Smooth muscle cell (in vitro differentiated cells): ENCODE measurements around the gene GTPBP1. TPM values are rescaled to one million over a fixed set of nuclear protein-coding genes. Genes with fewer than 3 reads are reported as not detected.

Experiments used
- DNase-seq: peaks from one replicate; lab custom pipeline; 2025; ENCODE audit not compliant: unreplicated experiment; lab: John Stamatoyannopoulos, UW
- H2AFZ ChIP-seq: fragments of 200-600 bp; sonication (generic); 2 replicates; pipeline ENCODE4 v1.6.0; 2016; ENCODE audit warnings: antibody characterized with exemption, low read depth, mild to moderate bottlenecking
- H3F3A ChIP-seq: fragments of 200-600 bp; sonication (generic); 2 replicates; pipeline ENCODE4 v1.6.0; 2017; ENCODE audit warnings: antibody characterized with exemption, low read depth
- H3K27ac ChIP-seq: fragments of 200-600 bp; sonication (generic); 2 replicates; pipeline ENCODE4 v1.5.1; 2016; ENCODE audit warnings: low read depth, mild to moderate bottlenecking
- H3K27me3 ChIP-seq: fragments of 200-600 bp; sonication (generic); 2 replicates; pipeline ENCODE4 v1.6.1; 2016; ENCODE audit warnings: low read depth, mild to moderate bottlenecking
- H3K36me3 ChIP-seq: fragments of 200-600 bp; sonication (generic); 2 replicates; pipeline ENCODE4 v1.5.1; 2016; ENCODE audit warnings: low read depth
- H3K4me1 ChIP-seq: fragments of 200-600 bp; sonication (generic); 2 replicates; pipeline ENCODE4 v1.5.1; 2016; ENCODE audit warnings: low read depth
- H3K4me2 ChIP-seq: fragments of 200-600 bp; sonication (generic); 2 replicates; pipeline ENCODE4 v1.6.0; 2016; ENCODE audit warnings: mild to moderate bottlenecking
- H3K4me3 ChIP-seq: fragments of 200-600 bp; sonication (generic); 2 replicates; pipeline ENCODE4 v1.5.1; 2016; ENCODE audit warnings: mild to moderate bottlenecking
- H3K79me2 ChIP-seq: fragments of 200-600 bp; sonication (generic); 2 replicates; pipeline ENCODE4 v1.6.0; 2016; ENCODE audit warnings: low read depth, mild to moderate bottlenecking
- H3K9ac ChIP-seq: fragments of 200-600 bp; sonication (generic); 2 replicates; pipeline ENCODE4 v1.6.0; 2016; ENCODE audit warnings: low read depth
- H3K9me3 ChIP-seq: fragments of 200-600 bp; sonication (generic); replicated peaks from 2 replicates; pipeline ENCODE4 v1.5.1; 2016; ENCODE audit warnings: low read depth
- H4K20me1 ChIP-seq: fragments of 200-600 bp; sonication (generic); 2 replicates; pipeline ENCODE4 v1.6.0; 2016; ENCODE audit warnings: low read depth
- WGBS: methylation state at CpG from one replicate; pipeline ENCODE4 v1.1.7; 2016; ENCODE audit warnings: low lambda C conversion rate; 5-methylcytosine and 5-hydroxymethylcytosine counted together
- polyA plus RNA-seq: library from polyadenylated mRNA; unstranded; fragments of >200 nt; fragmentation: Nextera tagmentation; extraction: Ambion mirVana; gene quantifications from 2 replicates; pipeline ENCODE4 v1.2.1, GENCODE V29; 2016
- total RNA-seq: library from RNA; depleted of rRNA; stranded (reverse); fragments of >200 nt; gene quantifications from 2 replicates; pipeline ENCODE4 v1.2.3, GENCODE V29; 2014
- TF ChIP-seq, protein P1 (sequence below): fragments of 200-600 bp; sonication (generic); IDR thresholded peaks from 2 replicates; pipeline ENCODE4 v1.5.1; 2017; ENCODE audit warnings: borderline replicate concordance, mild to moderate bottlenecking, antibody characterized with exemption; ENCODE audit not compliant: insufficient read depth, poor library complexity, severe bottlenecking

The GTPBP1 gene
- total and polyA plus RNA-seq, 2 experiments from 2014 or later, result 23.7 to 25.3 TPM

DNA sequence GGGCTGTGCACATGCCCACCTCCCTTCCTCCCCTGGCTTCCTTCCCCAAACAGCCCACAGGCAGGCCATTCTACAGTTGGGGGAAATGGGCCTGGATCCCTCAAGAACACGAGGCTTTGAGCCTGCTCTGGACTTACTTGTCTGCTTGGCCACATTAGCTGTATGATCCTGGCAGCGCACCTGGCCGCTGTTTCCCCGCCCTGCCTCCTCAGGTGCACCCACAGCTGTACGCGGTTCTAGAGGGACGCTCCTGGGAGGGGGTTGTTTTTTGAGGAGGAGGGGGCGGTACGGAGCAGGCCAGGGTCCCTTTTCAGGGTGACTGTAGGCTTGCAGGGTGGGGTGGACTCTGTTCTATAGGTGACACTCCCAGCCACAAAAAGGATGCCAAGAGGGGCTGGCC lies 61.6 kb downstream of the GTPBP1 start:
- no peak overlapping the region for H2AFZ ChIP-seq
- H4K20me1 ChIP-seq, result no peaks in the 10 kb centered on the region
- no peak for DNase-seq
- H3K4me1 ChIP-seq, result no peaks in the 10 kb centered on the region
- WGBS, result 82% methylated on average over 9 of the region's 9 CpGs
- H3K9me3 ChIP-seq, result no peaks in the 10 kb centered on the region
- peaks cover 5% of the 10 kb centered on the region for H3F3A ChIP-seq
- H3K4me3 ChIP-seq, result no peak overlapping the region
- H3K36me3 ChIP-seq, result no peaks in the 10 kb centered on the region
- TF ChIP-seq, protein P1, sequence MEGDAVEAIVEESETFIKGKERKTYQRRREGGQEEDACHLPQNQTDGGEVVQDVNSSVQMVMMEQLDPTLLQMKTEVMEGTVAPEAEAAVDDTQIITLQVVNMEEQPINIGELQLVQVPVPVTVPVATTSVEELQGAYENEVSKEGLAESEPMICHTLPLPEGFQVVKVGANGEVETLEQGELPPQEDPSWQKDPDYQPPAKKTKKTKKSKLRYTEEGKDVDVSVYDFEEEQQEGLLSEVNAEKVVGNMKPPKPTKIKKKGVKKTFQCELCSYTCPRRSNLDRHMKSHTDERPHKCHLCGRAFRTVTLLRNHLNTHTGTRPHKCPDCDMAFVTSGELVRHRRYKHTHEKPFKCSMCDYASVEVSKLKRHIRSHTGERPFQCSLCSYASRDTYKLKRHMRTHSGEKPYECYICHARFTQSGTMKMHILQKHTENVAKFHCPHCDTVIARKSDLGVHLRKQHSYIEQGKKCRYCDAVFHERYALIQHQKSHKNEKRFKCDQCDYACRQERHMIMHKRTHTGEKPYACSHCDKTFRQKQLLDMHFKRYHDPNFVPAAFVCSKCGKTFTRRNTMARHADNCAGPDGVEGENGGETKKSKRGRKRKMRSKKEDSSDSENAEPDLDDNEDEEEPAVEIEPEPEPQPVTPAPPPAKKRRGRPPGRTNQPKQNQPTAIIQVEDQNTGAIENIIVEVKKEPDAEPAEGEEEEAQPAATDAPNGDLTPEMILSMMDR, result no peak
- H3K27ac ChIP-seq, result no peak overlapping the region
- no peak overlapping the region for H3K4me2 ChIP-seq
- H3K27me3 ChIP-seq, result no peaks in the 10 kb centered on the region
- H3K9ac ChIP-seq, result no peak overlapping the region
- H3K79me2 ChIP-seq, result no peaks in the 10 kb centered on the region

DNA sequence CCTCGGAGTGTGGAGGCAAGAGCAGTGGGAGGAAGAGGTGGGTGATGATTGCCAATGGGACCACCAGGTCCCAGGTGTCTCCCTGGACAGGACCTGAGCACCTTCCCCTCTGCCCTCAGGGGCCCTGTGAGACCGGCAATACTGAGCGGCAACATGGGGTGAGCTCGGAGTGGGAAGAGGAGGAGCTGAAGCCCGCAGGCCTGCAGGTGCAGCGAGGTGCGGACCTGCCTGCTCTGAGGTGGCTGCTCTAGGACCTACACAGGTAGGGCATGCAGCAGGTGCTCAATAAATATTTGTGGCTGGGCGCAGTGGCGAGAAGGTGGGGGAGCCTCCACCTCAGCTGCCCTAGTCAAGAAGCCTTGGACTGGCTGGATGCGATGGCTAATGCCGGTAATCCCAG lies 62.3 kb downstream of the GTPBP1 start:
- Histone ChIP-seq H3F3A (peaks cover 5% of the 10 kb centered on the region), H3K79me2 (no peaks in the 10 kb centered on the region), H3K9ac (no peak overlapping the region), H3K27me3 (no peaks in the 10 kb centered on the region), H2AFZ (no peak overlapping the region), H3K27ac (no peak overlapping the region), H3K4me3 (no peak overlapping the region), H3K36me3 (no peaks in the 10 kb centered on the region), H3K4me2 (no peak overlapping the region), H4K20me1 (no peaks in the 10 kb centered on the region), H3K9me3 (no peaks in the 10 kb centered on the region), H3K4me1 (no peaks in the 10 kb centered on the region)
- TF ChIP-seq, protein P1, result no peak
- DNase-seq, result no peak
- 93% methylated on average over 11 of the region's 11 CpGs for WGBS

DNA sequence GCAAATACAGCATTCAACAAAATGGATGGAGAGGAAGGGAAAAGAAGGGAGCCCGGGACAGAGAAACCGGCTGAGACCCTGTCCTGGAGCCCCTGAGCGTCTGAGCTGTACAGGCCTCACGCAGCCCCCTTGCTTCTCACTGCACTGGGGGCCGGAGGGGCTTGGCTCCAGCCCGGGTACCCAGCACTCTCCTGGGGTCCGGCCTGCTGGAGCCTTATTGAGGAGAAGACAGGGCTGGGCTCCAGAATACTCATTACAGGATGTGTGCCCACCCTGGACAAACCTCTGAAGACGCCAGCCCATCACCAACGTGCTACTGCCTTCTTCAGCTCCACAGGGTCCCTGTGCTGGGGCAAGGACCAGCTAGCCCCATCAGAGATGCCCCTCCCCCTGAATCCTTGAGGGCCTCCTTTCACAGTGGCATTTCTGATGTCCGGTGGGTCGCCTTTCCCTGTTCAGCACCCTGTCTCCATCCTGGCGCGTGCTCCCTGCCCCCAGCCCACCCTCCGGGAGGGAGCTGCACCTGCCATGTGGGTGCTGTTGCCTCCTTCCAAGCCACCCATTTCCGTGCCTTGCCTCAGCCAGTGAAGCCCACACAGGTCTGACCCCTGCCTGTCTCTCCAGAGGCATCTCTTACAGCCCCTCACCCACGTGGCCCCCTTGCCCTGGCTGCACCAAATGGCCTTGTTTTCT lies 64.7 kb downstream of the GTPBP1 start:
- no peaks in the 10 kb centered on the region for H4K20me1 ChIP-seq
- no peak overlapping the region for H3K4me2 ChIP-seq
- H3K79me2 ChIP-seq, result no peaks in the 10 kb centered on the region
- no peak for DNase-seq
- no peak overlapping the region for H3K4me3 ChIP-seq
- no peaks in the 10 kb centered on the region for H3K9me3 ChIP-seq
- no peak overlapping the region for H3K27ac ChIP-seq
- TF ChIP-seq, protein P1, result no peak
- no peak overlapping the region for H3K9ac ChIP-seq
- H3K36me3 ChIP-seq, result no peaks in the 10 kb centered on the region
- no peak overlapping the region for H2AFZ ChIP-seq
- no peaks in the 10 kb centered on the region for H3K4me1 ChIP-seq
- no peaks in the 10 kb centered on the region for H3F3A ChIP-seq
- H3K27me3 ChIP-seq, result no peaks in the 10 kb centered on the region
- 94% methylated on average over 16 of the region's 16 CpGs for WGBS

DNA sequence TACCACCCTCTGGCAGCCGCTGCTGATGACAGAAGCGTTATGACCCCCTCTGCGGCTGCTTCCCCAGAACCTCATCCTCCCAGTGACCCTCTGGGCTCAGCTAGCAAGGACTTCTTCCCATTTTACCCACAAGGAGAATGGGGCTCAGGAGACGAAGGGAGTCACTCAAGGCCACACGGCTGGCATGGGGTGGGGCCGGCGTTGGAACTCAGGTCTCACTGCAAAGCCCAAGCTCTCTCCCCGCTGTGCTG lies 66.8 kb downstream of the GTPBP1 start:
- H3K79me2 ChIP-seq, result no peaks in the 10 kb centered on the region
- H3K4me1 ChIP-seq, result no peaks in the 10 kb centered on the region
- no peak overlapping the region for H2AFZ ChIP-seq
- TF ChIP-seq, protein P1, result no peak
- H3K4me3 ChIP-seq, result no peak overlapping the region
- no peak overlapping the region for H3K27ac ChIP-seq
- no peaks in the 10 kb centered on the region for H3K36me3 ChIP-seq
- H3K4me2 ChIP-seq, result no peak overlapping the region
- H3K9ac ChIP-seq, result no peak overlapping the region
- DNase-seq, result no peak
- H4K20me1 ChIP-seq, result no peaks in the 10 kb centered on the region
- H3K27me3 ChIP-seq, result no peaks in the 10 kb centered on the region
- H3K9me3 ChIP-seq, result no peaks in the 10 kb centered on the region
- WGBS, result 95% methylated on average over 8 of the region's 8 CpGs
- no peaks in the 10 kb centered on the region for H3F3A ChIP-seq
